T-helper 1 cell treated with Interleukin-12 subunit alpha and Interleukin-12 subunit beta and Interleukin-4 antibody, amounts not matched to agents 30 ng/mL and 1 ng/mL, for 36 hours (primary cell): ENCODE measurements around the gene CHAF1A. TPM values are rescaled to one million over a fixed set of nuclear protein-coding genes. Genes with fewer than 3 reads are reported as not detected.

ENCODE experiments used
- intact Hi-C: fragments of 100-400 bp; cut with micrococcal nuclease; formaldehyde crosslinking; loops from one replicate; pipeline ENCODE4 v1.15.1; 2024
- total RNA-seq: library from RNA; stranded (reverse); gene quantifications from 2 replicates; pipeline ENCODE4 v1.2.3, GENCODE V29; 2022

Gene CHAF1A
- total RNA-seq, 1 donor from 2014 or later: 79.1 TPM

DNA sequence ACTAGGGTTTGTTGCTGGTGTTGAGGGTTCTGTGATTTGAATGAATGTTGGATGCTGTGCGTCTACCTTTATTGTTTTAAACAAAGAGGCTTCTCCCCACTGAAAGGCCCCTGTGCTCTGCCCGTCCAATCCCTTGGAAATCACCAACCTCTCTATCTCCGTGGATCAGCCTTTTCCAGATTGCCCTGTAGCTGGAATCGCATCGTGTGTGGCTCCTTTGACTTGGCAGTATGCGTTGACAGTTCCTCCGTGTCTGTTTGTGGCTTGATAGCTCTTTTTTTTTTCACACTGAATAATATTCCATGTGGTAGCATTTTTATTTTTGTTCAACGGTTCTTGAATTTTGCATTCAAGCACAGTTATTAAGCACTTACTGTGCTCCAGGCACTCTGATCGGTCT, 32.0 kb downstream of the CHAF1A start:
- intact Hi-C loops: no loop called here

DNA sequence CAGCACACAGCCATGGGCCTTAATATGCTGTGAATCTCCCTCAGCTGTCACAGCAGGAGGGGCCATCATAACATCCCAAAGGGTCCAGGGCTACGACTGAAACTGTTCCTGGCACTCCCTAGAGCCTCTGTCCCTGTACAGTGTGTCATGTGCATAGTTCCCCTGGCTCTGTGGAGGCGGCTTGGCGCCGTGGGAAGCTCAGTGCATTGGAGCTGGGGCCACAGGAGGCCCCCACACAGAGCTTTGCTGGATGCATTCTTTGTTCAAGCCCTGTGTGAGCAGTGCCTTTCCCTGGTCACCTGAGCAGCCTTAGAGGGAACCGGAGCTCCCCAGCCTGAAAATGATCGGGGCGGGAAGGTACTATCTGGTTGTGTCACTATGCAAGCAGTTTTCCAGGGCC, 33.8 kb downstream of the CHAF1A start:
- intact Hi-C loops: no loop called here

DNA sequence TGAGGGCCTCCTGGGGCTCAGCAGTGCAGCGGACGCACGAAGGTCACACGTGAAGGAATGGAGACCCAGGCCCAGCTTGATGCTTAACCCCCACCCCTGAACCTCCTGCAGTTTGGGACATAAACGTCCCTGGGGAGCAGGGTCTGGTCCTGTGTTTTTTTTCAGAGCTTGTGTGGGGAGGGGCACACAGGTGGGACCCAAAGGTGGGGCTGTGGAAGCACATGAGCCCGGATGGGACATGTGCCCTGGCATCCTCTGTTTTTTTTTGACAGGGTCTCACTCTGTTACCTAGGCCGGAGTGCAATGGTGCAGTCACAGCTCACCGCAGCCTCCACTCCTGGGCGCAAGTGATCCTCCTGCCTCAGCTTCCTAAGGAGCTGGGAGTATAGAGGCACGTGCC, 34.7 kb downstream of the CHAF1A start:
- intact Hi-C loops: no loop called here

DNA sequence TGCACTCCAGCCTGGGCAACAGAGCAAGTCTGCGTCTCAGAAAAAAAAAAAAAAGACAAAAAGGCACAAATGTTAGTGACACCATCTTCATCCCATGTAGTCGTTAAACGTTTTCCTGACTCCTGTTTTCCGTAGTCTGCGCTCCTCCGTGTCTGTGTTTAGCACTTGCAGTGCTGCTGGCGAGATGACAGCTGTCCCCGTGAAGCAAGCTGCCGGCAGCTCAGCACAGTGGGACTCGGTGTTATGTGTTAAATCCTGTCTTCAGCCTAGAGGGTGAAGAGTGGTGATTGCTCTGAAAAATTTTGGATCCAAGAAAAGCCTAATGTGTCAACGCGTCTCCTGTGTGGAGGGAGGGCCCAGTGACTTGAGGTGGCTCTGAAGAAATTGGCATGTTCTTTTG, 36.8 kb downstream of the CHAF1A start:
- intact Hi-C loops: no loop called here

DNA sequence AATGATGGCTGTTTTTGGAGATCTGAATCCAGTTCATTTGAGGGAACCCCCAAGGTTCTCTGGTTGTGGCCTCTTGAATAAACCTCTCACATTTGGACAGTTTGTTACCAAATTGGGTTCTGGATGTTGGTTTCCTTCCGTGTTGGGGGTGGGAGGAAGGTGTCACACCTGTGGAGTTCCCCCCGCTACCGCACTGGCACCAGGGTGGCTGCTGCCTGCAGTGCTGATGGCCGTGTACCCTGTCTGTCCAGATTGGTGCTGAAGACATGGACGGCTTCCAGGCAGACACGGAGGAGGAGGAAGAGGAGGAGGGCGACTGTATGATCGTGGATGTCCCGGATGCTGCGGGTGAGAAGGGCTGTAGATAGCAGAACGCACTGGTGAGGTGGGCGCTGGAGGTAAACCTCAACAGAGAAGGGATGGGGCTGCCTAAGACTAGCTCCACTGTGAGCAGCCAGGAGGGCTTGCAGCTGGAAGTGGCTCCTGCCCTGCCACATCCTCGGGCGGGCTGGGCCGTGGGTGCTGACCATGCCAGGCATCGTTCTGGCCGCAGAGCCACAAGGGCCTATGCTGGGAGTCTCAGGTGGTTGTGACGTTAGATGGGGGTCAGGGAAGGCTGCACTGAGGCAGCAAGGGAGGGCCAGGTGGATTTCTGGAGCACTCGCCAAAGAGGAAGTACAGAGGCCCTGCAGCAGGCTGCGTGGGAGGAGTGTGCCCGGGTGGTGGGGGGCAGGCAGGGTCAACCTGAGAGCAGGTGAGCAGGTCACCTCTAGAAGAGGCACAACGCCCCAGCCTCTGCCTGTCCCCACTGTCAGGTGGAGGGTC, 39.8 kb downstream of the CHAF1A start:
- intact Hi-C loops: no loop called here

DNA sequence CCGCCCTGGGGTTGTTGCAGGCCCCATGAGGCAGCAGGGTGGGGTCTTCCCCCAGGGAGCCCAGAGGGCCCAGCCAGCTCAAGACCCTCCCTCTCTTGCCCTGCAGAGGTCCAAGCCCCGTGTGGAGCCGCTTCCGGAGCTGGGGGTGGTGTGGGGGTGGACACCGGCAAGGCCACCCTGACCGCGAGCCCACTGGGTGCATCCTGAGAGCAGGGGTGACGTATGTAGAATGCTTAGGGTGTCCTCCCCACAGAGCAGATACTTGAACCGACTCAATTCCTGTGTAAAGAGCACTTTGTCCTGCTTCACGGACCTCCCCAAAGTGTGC, 40.3 kb downstream of the CHAF1A start:
- intact Hi-C loops: no loop called here

DNA sequence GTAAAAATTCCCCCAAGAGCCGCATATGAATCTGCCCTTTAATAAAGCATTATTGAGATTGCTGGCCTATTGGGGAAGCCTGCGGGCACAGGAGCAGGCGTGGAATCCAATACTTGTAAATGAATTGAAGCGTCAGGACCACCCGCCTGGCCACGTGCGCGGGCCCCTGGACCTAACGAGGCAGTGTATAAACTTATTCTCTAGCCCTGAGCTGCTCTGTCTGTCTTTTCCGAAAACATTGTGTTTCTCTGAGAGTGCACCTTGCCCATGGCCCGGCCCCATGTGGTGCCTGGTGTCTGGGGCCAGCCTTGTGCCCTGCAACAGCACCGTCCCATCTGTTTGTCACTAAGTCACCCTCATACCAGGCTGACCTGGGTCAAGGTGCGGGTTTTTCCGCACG, 40.7 kb downstream of the CHAF1A start:
- intact Hi-C loops: no loop called here

DNA sequence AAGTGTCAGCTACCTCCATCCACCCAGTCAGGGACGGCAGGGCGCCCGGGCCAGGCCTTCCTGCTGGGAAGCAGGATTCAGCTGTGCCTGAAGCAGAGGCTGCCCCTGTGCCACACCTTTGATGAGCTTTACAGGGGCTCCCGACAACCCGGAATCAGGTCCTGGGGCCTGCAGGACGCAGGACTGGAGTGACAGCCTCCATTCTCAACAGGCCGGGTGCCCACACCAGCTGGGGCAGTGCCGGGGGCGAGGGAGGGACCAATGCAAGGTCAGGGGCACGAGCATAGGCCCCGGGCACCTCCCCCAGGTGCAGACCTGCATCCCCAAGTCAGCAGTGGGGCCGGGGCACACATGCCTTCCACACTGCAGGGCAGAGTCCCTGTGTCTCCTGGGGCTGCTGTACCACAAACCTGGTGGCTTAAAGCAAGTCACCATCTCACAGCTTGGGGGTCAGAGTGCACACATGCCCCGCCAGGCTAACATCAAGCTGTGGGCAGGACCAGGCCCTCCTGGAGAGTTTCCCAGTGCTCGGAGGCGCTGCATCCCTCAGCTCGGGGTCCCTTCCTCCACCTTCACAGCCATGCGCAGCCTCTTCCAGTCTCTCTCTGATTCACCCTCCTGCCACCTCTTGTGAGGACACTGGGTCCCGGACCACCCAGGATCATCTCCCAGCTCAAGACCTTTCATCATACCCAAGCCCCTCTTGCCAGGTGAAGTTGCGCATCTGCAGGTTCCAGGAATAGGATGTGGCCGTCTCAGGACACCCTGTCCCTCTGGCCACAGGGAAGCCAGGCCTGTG, 41.7 kb downstream of the CHAF1A start:
- intact Hi-C loops: no loop called here

DNA sequence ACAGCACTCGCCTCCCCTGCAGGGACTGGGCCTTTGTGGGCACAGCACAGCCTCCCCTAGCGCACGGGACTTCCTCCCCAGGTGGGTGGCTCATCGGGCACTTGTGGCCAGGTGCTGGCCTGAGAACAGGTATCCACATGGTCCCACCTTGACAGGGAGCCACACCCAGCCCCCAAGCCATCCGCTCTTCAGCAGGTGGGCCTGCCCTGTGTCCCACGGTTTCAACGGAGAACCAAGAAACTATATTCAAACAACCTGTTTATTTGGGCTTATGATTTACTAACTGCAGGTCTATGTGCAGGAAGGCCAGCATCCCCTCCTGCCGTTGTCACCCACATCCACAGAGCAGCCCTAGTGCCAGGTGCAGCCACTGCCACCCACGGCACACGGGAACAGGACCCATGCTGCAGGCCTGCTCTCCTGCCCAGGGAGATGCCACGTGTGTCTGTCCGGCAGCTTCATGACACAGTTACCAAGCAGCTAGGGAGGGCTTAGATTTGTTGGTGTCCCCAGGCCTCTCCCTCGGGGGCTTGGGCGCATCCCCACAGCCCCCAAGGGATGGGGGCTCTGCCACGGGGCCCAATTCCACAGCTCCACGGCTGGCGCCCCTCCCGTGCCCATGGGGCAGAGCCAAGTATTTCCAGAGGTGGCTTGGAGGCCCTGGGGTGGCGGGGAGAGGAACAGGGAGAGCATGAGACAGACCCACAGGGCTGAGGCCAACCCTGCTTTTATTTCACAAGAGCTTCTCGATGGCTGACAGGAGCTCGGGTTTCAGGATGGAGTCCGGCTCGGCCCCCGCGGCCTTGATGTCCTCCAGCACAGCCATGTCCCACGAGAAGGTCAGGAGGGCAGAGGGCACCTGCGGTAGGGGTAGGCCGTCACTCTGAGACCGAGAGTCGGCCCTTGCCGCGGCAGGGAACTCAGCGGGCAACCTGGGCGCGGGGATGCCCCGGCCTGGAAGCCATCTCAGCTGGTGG, 42.6 kb downstream of the CHAF1A start:
- intact Hi-C loops: no loop called here

DNA sequence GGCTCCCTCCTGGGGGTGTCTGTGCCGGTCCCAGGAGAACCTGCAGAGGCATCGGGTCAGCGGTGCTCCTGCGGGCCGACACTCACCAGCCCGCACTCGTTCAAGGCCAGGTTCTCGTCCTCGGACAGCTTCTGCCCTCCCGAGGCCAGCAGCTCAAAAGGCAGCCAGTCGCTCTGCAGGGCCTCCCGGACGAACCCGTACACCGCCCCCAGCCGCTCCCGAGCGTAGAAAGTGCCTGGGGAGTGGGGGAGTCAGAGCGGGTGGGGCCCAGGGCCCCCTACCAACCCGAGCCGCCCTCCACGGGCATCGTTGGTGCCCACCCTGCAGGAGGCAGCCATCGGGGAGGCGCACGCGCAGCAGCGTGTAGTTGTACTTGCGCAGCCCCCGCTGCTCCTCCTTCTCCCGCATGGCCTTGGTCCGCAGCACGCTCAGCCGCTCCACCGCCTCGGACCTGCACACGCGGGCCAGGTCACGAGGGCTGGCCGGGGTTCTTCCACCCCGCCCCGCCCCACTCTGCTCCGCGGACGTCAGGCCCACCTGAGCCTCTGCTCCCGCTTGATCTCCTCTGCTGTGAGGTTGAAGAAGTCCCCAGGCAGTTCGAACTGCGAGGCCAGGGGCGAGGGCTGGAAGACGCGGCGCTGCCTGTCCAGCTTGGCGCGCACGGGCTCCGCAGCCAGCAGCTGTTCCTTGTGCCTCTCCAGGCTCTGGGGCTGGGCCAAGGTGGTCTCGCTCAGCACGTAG, 43.7 kb downstream of the CHAF1A start:
- intact Hi-C loops: no loop called here

DNA sequence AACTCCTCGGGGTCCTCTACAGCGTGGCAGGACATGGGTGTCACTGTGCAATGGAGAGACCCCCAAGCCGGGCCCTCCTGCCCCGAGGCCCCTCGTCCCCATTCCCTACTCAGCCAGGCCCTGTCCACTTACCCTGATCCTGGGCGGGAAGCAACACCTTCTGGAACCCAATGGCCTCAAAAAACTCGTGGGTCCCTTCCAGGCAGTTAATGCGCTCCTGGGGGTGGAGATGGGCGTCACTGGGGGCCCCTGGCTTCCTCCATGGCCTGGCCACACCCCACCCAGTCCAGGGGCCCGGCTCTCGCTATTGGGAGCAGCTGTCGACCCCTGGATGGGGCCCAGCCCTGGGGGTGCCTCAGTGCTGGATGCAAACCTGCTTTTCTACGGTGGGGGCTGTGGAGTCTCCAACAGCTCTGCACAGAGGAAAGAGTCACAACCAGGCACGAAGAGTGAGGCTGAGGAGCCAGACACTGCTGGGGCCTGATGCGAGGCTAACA, 44.3 kb downstream of the CHAF1A start:
- intact Hi-C loops: no loop called here

DNA sequence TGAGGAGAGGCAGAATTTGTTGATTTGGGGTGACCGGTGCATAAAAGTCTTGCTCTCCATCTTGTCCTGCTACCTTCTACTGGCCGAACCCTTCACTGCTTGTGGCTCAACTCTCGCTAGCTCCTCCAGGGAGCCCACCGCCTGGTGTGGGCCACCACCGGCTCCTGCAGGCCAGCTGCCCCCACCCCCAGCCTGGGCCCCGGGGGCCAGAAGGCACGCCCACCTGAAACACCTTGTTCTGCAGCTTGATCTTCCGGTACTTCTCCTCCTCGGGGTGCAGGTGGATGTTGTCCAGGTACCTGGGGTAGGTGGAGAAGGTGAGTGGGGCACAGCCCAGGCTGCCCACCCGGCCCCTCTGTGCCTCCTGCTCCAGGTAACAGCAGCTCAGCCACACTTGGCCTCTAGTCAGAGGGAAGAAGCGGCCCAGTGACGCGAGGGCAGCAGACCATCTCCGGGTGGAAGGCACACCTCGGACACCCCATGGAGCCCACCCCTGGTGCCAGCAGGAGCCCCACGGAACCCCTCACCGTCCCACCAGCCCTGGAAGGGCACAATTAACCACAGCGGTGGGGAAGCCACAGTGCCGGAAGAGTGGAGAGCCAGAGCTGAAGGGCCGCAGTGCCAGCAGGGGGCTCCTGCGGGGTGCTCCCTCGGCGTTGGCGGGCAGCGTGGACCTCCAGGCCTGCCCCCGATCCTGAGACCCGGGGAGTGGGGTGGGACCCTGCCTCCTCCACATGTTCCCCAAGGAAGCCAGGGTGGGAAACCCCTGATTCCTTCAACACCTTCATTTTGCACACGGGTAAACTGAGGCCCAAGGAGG, 45.1 kb downstream of the CHAF1A start:
- intact Hi-C loops: no loop called here

DNA sequence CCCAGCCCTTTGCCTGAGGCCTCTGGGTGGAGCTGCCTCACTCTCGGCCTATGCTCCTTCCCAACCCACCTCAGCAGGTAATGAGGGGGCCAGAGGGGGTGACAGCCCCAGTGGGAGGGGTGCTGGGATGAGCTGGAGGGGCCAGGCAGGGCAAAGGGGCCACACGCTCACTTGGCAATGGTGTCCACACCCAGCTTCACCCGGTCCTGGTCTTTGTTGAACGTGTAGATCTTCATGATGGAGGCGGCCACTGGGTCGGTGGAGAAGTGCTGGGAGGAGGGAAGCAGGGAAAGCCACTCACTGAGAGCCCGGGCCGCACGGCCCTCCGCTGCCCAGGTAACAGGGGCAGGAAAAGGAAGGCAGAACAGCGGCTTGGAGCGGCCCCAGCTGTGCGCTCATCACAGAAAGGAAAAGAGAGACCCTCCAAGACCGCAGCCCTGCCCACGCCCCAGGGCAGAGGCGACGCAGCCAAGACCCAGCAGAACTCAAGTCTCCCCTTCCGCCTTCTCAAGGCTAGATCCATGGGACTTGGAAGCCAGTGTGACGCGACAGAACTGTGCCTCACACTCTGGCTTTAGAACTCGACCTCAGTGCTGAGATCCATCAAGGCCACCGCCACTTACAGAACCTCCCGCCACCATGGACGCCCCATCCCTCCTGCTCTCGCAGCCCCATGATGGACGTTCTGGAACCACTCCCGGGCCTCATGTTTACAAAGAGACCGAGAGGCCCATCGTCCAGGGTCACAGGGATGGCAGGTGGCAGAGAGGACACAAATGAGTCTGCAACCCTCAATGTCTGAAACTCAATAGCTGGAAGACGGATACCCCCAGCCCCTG, 45.9 kb downstream of the CHAF1A start:
- intact Hi-C loops: no loop called here

DNA sequence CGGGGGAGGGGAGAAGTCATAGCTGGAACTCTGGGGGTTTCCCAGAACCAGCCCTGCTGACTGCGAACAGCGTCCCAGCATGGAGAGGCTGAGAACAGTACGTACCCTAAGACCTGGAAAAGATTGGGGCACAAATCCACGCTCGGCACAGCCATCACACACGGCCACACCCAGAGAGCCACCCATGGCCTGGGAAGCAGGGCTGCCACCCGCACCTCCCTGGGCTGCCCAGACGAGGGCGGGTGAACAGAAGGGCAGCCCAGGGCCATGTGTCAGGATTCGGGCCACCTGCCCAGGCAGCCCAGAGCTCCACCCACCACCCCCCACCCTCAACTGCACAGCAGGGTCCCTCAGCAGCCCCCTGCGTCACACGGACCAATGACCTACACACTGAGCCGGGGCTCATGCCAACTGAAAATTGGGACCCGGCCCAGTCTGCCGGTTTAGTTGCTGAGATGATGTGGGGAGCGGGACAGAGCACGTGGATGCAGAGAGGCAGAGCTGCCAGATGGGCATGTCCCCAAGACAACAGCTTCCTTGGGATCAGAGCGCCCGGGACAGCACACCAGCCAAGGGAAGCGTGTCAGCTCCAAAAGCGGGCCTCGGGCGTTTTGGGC, 46.7 kb downstream of the CHAF1A start:
- intact Hi-C loops: no loop called here

DNA sequence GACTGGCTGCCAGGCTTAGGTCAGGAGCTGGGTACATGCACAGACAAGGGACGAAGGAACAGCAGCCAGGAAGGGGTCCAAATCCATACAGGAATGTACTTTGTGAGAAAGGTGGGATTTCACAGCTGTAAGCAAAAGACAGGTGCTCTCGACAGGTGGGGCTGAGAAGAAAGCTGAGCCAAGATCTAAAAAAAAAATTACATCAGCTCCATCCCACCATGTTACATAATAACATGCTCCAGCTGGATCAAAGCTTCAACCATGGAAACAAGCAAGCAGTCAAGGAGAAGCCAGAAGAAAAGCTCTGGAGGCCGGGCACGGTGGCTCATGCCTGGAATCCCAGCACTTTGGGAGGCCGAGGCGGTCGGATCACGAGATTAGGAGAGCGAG, 47.2 kb downstream of the CHAF1A start:
- intact Hi-C loops: no loop called here

DNA sequence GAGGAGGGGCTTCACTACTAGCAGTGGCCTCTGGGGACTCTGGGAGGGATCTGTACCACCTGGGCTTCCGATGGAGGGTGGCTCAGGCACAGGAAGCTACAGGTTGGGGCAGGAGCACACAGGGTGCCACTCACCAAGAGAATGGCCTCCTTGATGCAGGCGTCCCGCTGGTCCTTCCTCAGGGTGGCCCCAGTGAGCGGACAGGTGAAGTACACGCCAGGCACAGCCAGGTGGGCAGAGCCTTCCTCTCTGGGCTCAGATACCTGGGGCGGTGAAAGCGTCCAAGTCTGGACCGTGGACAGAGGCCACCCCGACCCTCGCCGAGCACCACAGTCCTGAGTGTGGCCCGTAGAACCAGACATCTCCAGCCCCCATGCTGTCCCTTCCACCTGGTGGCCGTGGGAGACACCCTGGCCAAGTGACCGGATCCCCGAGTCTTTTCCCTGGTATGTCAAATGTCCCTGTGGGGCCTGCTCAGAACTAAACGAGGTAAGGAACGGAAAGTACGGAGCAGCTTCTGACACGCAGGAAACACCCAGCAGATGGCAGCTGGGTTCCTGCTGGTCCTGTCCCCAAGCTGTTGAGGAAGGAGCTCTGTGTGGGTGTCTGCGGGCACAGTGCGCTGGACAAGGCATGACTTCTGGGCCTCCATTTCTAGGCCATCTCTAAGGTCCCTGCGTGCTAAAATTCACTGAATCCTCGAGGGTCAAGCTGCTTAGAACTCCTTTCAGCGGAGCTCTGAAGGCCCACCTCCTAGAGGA, 50.0 kb downstream of the CHAF1A start:
- intact Hi-C loops: no loop called here

DNA sequence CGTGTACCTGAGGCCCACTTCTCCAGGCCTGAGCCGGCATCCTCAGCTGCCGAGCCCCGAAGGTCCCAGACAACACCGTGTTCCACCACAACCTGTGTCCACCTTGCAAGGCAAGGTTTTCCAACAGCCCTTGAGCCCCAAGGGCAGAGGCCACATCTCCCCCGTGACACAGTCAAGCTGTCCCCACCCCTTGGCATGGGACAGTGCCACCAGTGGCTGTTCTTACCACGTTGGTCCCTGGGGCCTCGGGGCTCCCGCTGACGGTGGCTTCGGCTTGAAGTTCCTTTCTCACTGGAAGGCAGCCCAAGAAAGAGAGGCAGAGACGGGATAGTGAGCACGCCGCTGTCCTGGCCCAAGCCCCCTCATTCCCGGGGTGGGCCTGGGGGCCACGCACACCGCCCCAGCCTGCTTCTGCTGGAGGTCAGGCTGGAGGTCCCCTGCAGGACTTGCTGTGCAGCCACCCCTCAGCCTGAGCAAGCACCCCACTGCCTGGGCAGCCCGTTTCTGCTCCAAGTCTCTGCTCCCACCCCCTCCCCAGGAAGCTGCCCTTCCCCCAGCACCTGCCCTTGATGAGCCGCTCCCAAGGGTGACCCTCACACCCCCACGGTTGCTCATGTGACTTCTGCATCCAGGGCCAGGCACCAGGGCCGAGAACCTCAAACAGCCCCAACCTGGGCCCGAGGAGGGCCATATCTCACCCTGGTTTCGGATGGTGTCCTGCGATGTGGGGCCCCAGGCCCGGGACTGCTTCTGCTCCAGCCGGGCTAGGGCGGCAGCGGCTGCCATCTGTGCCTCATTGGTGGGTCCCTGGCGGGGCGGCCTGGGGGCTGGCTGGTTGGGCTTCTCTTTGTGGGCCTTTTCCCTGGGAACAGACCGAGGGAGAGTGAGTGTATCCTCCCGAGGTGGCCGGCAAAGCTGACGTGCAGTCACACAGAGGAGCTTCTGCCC, 51.1 kb downstream of the CHAF1A start:
- intact Hi-C loops: no loop called here
